ENCODE results near the gene HVCN1.

GRCh38 chr12:110717037-110717436 is 28.1 kb upstream of the HVCN1 start:
- no peak for TF ChIP-seq CTCF (IDR thresholded peaks at IDR 0.05)
- TF ChIP-seq POLR2A (IDR thresholded peaks at IDR 0.05), result no peak

Measured in body of pancreas (tissue), 4 donors.